ENCODE measurements around the gene FITM1. TPM values are rescaled to one million over a fixed set of nuclear protein-coding genes. Genes with fewer than 3 reads are reported as not detected.

FITM1 gene
- total RNA-seq, 2 donors from 2014 or later: 1.0 TPM

DNA sequence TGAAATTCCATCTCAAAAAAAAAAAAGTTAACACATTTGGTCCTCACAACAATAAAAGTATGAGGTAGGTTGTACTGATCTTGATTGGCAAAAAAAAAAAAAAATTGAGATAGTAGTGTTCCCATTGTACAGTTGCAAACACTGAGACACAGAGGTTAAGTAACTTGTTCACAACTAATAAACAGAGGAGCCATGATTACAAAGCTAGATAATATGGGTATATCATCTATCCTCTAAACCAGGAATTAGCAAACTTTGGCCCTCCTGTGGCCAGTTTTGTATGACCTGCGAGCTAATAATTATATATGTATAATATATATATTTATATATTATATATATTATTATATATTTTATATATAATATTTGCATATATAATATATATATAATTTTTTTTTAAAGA lies 3.3 kb downstream of the FITM1 start:
- ATAC-seq (no peak), DNase-seq (no peak)
- intact Hi-C loops (cut with DNase I, micrococcal nuclease): no loop called here

DNA sequence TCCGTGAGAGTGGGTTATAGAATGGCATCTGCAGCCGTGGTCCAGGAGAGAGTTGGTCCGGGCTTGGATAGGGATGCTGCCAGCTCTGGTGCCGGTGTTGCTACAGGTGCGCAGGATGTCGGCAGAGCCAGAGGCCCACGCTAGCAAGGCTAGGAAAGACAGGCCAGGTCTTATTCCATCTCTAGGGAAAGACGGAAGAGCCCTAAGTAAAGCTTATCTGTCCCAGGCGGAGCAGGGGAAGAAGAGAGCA lies 5.0 kb downstream of the FITM1 start:
- no peak for ATAC-seq
- DNase-seq: no peak
- intact Hi-C loops (cut with DNase I, micrococcal nuclease): no loop called here

DNA sequence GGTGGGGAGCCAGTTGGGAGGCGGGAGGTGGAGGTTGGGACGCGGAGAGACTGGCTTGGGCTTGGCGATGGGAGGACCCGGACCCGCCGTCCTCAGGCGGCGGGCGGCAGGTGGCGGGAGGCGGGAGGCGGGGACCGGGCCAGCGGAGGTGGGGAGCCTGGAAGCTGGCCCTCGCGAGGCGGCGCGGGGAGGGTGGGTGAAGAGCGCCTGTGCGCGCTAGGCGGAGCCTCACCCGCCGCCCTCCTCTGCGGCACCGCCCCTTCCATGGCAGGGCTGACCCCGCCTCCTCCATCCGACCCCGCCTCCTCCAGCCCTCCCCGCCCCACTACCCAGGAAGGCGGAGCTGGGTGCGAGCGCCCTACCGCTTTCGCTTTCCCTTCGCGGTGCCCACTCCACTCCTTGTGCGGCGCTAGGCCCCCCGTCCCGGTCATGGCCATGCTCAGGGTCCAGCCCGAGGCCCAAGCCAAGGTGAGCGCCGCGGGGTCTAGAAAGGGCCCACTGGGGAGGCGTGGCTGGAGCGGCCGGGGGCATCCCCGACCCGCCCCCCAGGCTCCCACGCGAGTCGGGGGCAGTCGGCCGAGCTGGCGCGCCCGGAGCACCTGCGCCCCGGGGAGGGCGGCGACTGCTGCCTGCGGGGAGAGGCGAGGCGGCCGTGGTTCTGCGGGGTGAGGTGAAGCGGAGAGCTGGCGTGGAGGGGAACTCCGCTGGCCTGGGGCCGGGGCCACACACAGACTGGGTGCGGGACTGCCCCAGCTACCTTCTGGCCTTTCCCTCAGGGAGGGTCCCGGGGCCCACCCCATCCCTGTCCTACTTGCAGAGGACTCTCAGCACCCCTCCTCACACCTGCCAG lies 5.6 kb downstream of the FITM1 start, which contains the start of gene PSME1:
TSS of gene PSME1 (plus strand) at position 361 of the 850 bp plus-strand sequence. CDS start at position 430, 69 bp downstream.
- intact Hi-C loops (cut with DNase I, micrococcal nuclease): no loop called here
- peak; percentile 94 to 97 for DNase-seq
- ATAC-seq: peak; percentile 93

DNA sequence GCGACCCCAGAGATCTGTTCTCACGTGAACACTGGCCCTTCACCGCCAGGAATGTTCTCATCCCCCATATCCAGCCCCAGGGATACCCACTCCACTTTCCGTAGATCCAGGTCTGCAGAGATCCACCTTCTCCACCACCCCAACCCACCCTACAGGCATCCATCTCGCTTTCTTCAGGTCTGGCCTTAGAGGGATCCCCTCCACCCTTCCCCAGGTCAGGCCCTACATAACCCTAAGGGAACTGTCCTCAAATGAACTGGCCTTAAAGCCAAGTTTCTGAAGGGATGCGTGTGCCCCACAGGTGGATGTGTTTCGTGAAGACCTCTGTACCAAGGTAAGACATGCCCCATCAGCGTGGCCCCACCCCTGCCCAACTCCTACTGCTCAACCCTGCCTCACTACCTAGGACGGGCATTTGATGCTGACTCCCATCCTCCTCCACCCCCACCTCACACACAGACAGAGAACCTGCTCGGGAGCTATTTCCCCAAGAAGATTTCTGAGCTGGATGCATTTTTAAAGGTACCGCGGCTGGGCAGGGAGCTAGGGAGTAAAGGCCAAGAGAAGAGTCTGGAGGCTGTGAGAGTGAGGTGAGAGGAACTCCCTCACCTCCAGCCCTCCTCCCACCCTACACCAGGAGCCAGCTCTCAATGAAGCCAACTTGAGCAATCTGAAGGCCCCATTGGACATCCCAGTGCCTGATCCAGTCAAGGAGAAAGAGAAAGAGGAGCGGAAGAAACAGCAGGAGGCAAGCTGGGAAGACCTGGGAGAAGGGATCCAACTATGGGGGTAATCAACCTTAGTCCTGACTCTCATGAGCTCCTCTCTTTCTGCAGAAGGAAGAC lies 6.4 kb downstream of the FITM1 start:
- DNase-seq (peak in 1 of 2 donors; percentile 40), ATAC-seq (no peak)
- intact Hi-C loops (cut with DNase I, micrococcal nuclease): no loop called here

DNA sequence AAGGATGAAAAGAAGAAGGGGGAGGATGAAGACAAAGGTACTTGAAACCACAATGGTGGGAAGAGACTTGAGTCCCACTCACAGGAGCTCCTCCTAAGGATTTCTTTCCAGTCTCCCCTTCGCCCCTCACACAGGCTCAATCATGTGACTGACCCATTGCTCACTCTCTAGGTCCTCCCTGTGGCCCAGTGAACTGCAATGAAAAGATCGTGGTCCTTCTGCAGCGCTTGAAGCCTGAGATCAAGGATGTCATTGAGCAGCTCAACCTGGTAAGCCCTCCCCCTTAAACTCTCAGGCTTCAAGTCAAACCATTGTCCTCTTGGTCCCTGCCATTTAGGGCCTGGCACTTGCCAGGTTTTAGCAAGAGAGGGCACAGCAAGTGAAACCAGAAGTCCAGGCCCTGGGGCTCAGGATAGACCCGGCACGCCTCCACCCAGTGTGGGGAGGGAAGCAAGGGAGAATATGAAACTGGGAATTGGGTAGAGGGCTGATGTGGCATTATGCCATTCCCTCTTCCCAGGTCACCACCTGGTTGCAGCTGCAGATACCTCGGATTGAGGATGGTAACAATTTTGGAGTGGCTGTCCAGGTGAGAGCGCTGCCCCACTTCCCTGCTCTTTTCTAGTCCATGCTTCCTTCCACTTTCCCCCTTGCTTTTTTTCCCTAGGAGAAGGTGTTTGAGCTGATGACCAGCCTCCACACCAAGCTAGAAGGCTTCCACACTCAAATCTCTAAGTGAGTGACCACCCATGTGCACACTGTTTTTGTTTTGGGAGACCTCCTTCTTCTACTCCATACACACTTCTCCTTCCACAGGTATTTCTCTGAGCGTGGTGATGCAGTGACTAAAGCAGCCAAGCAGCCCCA lies 7.3 kb downstream of the FITM1 start:
- ATAC-seq (no peak), DNase-seq (no peak)
- intact Hi-C loops (cut with DNase I, micrococcal nuclease): no loop called here

DNA sequence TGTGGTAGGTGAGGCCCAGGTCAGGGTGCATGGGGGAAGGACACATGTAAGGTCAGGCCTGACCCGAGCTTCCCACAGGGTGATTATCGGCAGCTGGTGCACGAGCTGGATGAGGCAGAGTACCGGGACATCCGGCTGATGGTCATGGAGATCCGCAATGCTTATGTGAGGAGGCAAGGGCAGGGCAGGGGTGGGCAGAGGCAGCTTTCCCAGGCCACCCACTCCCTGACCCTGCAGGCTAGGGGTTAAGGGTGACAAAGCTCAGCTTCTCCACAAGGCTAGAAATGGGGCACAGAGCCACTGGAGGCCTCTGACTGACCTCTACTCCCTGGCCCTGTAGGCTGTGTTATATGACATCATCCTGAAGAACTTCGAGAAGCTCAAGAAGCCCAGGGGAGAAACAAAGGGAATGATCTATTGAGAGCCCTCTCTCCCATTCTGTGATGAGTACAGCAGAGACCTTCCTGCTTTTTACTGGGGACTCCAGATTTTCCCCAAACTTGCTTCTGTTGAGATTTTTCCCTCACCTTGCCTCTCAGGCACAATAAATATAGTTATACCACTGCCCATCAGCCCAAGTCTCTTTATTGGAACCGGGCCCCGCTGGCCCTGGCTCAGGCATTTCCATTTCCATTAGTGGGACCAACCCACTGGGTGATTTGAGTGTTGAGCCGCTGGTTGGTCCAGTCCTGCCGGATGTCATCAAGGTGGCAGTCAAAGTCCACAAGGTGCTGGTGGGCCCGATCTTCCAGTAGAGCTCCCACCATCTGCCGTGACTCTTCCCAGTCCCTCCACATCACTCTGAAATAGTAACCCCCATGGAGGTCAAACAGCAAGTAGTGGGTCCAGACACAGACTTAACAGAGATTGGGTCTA lies 8.2 kb downstream of the FITM1 start:
- intact Hi-C loops (cut with DNase I, micrococcal nuclease): no loop called here
- DNase-seq: no peak
- no peak for ATAC-seq

DNA sequence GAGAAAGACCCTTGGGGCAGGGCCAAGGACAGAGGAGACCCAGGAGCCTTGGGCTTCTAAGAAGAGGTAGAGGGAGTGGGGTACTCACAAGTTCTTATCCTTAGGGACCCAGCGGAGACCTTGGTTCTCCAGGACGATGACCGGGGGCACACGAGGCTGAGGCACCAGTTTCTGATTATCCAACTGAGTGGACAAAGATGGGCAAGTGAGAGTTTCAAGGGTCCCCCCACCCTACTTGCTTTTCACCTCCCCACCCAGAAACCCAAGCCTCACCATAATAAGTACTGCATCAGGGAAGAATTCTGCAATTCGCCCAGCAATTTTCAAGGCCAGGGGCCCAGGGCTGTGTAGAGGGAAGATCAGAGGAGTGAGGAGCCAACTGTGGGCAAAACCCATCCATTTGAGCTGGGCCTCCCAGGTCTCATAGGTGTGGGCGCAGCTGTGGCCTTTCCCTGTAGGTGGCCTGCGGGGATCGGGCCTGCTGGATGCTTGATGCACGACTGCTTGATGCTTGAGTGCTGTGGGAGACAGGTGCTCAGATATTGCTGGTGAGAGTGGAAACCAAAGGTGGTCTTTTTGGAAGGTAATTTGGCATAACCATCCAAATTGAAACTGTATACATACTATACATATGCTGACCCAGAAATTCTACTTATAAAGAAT lies 8.9 kb downstream of the FITM1 start:
- intact Hi-C loops (cut with DNase I, micrococcal nuclease): no loop called here
- no peak for DNase-seq
- no peak for ATAC-seq

DNA sequence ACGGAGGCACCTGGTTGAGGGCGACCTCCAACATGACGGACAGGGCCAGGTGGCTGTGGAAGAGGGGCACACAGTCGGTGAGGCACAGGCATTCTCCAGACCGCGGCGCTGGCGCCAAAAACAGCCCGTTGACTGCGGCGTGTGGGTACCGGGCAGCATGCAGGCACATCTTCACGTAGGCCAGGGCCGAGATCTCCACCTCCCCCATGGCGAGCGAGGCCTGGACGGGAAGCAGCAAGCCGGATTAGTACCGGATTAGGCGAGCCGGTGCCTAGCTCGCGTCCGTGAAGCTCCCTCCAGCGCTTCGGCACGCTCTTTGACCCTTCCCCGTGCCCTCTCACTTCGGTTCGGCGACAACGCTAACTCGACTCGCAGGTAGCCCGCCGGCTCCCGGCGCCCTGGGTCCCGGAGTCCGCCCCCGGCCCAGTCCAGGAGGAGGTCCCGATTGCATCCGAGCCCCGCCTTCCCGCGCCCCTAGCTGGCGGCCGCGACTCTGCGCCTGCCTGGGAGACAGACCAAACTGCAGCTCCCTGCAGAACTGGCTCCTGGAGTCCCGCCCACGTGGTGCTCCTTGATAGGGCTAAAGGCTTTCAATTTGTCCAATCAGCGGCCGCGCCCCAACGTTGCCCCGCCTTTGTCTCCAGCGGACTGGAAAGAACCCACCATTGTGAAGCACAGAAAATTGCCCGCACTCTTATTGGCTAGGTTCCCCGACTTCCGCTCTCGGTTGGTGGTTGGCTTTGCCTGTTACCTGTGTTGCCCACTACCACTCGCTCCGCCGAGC lies 10.8 kb downstream of the FITM1 start, which contains the start of gene EMC9:
TSS of gene EMC9 (minus strand) at position 495 of the 784 bp plus-strand sequence. CDS start at position 208, 287 bp downstream.
- intact Hi-C loops (cut with DNase I, micrococcal nuclease): no loop called here
- DNase-seq: peak; percentile 100

DNA sequence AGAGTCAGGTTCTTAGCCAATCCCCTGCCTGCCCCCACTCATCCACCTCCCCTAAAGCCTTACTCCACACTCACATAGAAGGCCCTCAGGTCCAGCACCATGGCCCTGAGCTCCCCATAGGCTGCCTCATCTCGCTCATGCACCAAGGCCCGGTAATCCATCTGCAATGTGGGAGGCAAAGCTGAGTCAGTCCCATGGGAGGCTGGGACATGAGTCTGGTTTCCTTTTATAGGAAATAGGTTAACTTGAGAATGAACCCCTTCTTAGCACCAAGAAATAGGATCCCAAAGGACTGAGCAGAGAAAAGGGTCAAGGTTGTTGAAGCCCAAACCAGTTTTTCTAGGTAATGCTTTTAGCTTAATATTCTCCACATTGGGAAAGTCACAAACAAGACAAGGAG lies 13.1 kb downstream of the FITM1 start:
- intact Hi-C loops (cut with DNase I, micrococcal nuclease): no loop called here
- ATAC-seq (no peak), DNase-seq (no peak)

More for the DNA sequence above, 10.8 kb downstream of the FITM1 start, which contains the start of gene EMC9:
- ATAC-seq: peak; percentile 81

DNA sequence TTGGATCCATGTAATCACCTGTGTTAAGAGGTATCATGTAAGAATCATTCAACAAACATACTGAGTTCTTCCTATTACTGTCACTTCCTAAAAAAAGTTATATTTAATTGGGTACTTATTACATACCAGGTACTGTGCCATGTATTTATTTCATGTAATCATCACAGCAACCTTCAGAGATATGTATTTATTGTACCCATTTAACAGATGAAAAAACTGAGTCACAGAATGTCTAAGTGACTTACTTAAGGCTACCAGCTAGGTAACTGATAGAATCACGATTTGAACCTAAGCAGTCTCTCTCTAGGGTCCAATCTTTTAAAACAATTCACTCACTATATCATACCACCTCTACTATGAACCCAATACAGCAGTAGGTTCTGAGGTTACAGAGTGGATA lies 14.0 kb downstream of the FITM1 start:
- no peak for ATAC-seq
- DNase-seq: no peak
- intact Hi-C loops (cut with DNase I, micrococcal nuclease): no loop called here

DNA sequence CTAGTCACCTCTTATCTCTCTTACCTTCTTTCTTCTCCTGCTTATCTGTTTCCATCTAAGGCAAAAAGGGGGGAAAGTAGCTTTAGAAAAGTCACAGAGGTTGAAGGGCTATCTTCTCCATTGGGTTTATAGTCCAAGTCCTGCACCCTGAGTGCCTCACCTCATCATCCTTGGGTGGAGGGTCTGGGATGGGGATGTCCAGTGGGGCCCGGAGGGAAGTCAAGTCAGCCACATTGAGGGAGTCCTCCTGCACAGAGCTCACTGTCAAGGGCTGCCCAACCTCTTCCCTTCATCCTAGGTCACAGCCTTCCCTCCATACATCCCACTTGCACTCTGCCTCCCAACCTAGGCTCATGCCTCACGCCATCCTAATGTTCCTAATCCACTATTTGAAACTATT lies 14.8 kb downstream of the FITM1 start:
- no peak for ATAC-seq
- intact Hi-C loops (cut with DNase I, micrococcal nuclease): no loop called here
- DNase-seq: no peak

DNA sequence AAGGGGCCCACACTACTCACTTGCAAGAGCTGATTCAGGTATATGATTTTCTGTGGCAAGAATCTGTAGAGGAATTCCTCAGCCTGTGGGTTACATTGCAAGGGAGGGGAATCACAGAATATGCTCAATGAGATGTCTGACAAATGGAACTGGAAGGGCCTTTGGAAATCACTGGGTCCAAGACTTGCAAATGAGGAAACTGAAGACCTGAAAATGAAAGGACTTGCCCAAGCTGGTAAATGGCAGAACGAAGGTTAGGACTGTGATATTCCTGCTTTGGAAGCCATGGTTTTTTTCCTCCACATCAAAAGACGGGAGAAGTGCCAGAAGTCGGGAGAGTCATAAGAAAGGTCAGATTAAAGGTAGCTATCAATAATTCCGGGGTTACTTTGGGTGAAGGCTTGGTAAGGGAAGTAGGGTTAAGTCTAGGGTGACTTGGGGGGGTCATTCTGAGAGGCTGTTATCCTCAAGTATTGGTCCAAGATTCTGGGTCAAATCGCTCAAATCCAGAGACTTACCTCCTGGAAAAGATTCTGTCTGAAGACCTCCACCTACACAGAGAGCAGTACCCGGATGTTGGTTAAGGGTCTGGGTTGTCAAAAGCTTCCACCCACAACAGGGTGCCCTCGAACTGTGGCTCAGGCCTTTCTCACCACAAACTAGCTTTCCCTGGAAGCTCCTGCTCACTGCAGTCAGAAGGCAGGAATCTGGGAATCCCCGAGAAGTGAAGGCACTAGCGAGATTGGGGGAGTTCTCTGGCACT lies 15.4 kb downstream of the FITM1 start:
- ATAC-seq: no peak
- no peak for DNase-seq
- intact Hi-C loops (cut with DNase I, micrococcal nuclease): no loop called here

DNA sequence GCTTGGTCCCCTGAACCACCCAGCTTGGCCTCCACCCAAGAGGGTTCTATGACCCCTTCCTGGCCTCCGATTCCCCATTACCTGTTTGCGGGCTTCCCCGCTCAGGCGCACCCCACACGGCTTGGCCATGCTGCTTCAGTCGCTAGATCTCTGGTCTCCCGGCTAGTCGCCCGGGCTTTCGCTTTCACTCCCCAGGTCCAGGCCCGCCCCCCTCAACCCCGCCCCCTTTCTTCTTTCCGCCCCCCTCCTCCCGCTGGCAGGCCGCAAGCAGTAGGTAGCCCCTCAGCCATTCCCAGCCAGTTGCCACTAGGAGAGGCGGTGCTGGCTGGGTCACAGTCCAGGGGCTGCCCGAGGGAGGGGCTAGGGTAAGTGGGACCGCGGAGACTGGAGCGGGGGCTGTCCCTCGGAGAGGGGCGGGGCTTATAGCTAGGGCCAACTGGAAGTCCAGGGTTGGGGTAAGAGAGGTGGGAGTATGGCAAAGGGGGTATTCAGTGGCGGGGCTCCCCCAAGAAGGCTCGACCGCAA lies 16.1 kb downstream of the FITM1 start, which contains the start of gene PSME2:
TSS of gene PSME2 (minus strand) at position 158 of the 525 bp plus-strand sequence. CDS start at position 129, 29 bp downstream.
- intact Hi-C loops (cut with DNase I, micrococcal nuclease): no loop called here

DNA sequence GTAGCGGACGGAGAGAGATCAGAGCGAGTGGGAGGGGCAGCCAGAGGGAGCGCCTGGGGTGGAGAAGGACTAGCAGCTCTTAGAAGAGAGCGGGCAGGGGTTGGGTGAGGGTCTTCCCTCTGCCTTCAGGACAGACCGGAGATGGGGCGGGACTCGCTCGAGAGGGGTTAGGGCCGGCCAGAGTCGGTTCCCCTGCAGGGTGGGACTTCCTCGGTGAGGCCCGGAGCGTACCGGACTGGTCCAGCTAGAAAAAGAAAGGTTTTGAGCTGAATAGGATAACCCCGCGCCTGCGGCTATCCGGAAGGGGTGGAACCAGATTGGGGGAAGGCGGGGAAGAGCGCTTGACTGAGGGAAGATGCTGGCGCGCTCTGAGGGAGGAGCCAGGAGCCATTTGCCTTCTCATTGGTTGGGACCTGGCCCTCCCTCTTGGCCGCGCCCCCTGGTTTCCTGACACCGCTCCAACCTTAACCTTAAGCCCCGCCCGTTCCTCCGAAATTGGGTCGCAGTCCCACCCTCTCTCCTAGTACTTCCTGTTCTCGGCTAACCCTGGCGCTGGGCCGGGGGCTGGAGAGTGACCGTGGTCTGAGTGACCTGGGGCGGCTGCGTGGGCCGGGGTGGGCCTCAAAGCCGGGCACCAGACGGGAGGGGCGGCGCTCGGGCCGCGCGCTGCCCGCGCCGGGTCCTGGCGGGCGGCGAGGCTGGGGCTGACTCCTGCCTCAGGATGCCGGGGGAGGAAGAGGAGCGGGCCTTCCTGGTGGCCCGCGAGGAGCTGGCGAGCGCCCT lies 16.7 kb downstream of the FITM1 start, which contains the start of gene RNF31:
TSS of gene RNF31 (plus strand) at position 521 of the 783 bp plus-strand sequence. CDS start at position 722, 201 bp downstream.
- intact Hi-C loops (cut with DNase I, micrococcal nuclease): no loop called here
- DNase-seq: peak; percentile 98 to 99
- ATAC-seq: peak; percentile 86

More for the DNA sequence above, 16.1 kb downstream of the FITM1 start, which contains the start of gene PSME2:
- peak; percentile 95 to 99 for DNase-seq
- ATAC-seq: peak; percentile 74

Measured in left colon (tissue), 2 donors.